Nephron progenitor cell (in vitro differentiated cells): ENCODE measurements around the gene EN2.

Experiments used
- DNase-seq: peaks from one replicate; pipeline ENCODE4 v3.0.0; 2021
- H3K27ac Mint-ChIP-seq: 2 replicates; pipeline ENCODE4 v1.8.0; 2021; ENCODE audit warnings: mild to moderate bottlenecking, moderate library complexity, mixed read lengths
- H3K27me3 Mint-ChIP-seq: 2 replicates; pipeline ENCODE4 v1.8.0; 2021; ENCODE audit warnings: mild to moderate bottlenecking, low read depth, mixed read lengths; ENCODE audit not compliant: poor library complexity
- H3K36me3 Mint-ChIP-seq: 2 replicates; pipeline ENCODE4 v1.8.0; 2021; ENCODE audit warnings: low read depth, mixed read lengths
- H3K4me1 Mint-ChIP-seq: 2 replicates; pipeline ENCODE4 v1.8.0; 2021; ENCODE audit warnings: mixed read lengths
- H3K4me3 Mint-ChIP-seq: 2 replicates; pipeline ENCODE4 v1.8.0; 2021; ENCODE audit warnings: mild to moderate bottlenecking, moderate library complexity, mixed read lengths
- H3K9me3 Mint-ChIP-seq: 2 replicates; pipeline ENCODE4 v1.8.0; 2021; ENCODE audit warnings: mild to moderate bottlenecking, moderate library complexity, mixed read lengths
- CTCF ChIP-seq: fragments of 200-600 bp; sonication (generic); IDR thresholded peaks from 2 replicates; pipeline ENCODE4 v1.5.0; 2021; ENCODE audit warnings: antibody characterized with exemption

EN2 gene

GRCh38 chr7:155447603-155448002 lies 10.3 kb upstream of the EN2 start:
- H3K4me1 Mint-ChIP-seq: peaks cover 16% of the 10 kb centered on the region
- H3K4me3 Mint-ChIP-seq: no peak overlapping the region
- peaks cover 100% of the 10 kb centered on the region for H3K27me3 Mint-ChIP-seq
- H3K36me3 Mint-ChIP-seq: no peaks in the 10 kb centered on the region
- no peak for DNase-seq
- no peaks in the 10 kb centered on the region for H3K9me3 Mint-ChIP-seq
- TF ChIP-seq CTCF: no peak
- no peak overlapping the region for H3K27ac Mint-ChIP-seq

DNA sequence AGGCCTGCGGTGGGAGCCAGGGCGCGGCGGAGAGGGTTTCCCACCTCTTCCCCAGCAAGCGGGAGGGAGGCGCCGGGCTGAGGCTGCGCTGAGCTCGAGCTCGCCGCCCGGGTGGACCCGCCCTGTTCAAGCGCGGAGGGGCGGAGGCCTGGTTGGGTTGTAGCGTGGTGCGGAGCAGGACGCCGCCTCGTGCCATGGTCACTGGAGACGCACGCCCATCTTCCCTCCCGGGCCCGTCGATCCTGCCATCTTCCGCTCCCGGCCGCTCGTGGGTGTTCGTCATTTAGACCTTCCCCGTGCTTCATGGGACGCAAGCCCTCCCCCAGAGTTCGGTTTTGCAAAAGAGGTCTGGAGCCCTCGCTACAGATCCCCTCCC lies 9.3 kb upstream of the EN2 start:
- no peak overlapping the region for H3K27ac Mint-ChIP-seq
- H3K27me3 Mint-ChIP-seq: peaks cover 100% of the 10 kb centered on the region
- no peaks in the 10 kb centered on the region for H3K9me3 Mint-ChIP-seq
- no peak for TF ChIP-seq CTCF
- peaks cover 16% of the 10 kb centered on the region for H3K4me1 Mint-ChIP-seq
- DNase-seq: peak; percentile 54
- H3K36me3 Mint-ChIP-seq: no peaks in the 10 kb centered on the region
- peak overlapping the region; percentile 23 for H3K4me3 Mint-ChIP-seq

DNA sequence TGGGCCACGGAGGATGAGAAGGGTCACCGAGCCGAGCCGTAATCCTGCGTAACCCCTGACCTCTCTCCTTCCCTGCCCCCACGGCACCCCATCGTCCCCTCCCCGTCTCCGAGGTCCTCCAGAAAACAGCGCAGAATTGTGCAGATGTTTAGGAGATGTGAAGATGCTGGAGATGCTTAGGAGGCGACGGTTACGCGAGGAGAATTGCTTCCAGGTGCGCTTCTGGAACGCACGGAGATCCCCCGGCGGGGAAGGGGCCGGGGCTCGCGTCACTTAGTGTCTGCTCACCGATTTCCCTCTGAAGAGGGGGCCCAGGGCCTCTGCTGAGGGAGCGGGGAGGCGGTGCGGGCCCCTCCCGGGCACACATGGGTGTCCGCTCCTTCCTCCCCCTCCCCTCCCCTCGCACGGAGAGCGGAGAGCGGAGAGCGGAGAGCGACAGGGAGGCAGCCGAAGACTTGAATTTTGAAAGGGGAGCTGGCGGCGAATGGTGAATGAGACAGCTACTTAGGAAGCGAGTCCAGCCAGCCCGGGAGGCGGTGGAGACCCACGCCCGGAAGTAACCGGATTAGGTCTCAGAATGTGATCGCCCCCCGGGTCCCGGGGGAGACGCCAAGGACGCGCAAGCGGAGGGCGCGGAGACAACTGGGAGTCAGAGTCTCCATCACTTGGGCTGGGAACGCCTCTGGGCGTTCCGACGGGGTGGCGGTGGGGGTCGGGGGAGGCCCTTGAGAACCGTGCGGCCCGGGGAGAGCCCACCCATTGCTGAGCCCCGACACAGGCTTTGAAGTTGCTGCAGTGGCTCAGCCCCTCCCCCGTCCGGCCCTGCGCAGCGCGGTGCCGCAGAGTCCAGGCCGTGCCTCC lies 8.7 kb upstream of the EN2 start:
- no peak overlapping the region for H3K27ac Mint-ChIP-seq
- peak overlapping the region; percentile 45 for H3K4me3 Mint-ChIP-seq
- TF ChIP-seq CTCF: no peak
- H3K36me3 Mint-ChIP-seq: no peaks in the 10 kb centered on the region
- peaks cover 100% of the 10 kb centered on the region for H3K27me3 Mint-ChIP-seq
- H3K4me1 Mint-ChIP-seq: peaks cover 16% of the 10 kb centered on the region
- no peaks in the 10 kb centered on the region for H3K9me3 Mint-ChIP-seq
- DNase-seq: peak; percentile 55

- H3K27me3 Mint-ChIP-seq: peaks cover 100% of the 10 kb centered on the region
- DNase-seq: no peak
- no peaks in the 10 kb centered on the region for H3K36me3 Mint-ChIP-seq
- H3K27ac Mint-ChIP-seq: no peak overlapping the region
- no peaks in the 10 kb centered on the region for H3K9me3 Mint-ChIP-seq
- peaks cover 20% of the 10 kb centered on the region for H3K4me1 Mint-ChIP-seq
- H3K4me3 Mint-ChIP-seq: no peak overlapping the region
- TF ChIP-seq CTCF: no peak
Measured at GRCh38 chr7:155449869-155450557, 7.9 kb upstream of the EN2 start.

DNA sequence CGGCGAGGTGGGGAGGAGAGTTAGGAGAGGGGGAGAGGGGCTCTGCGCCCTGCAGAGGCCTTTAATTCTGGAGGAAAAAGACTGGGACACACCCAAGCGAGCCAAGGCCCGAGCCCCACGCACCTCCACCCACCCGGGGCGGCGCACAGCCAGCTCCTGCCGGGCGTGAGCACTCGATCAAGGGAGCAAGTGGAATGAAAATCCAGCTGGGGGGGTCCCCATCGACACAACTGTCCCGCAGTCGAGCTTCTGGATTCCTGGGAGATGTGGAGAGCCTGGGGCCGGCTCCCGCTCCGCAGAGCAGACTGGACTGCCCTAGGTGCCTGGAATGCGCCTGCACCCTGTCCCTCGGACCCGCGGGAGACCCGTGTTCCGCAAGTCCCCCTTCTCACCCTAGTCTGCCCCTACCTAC lies 7.4 kb upstream of the EN2 start:
- Mint-ChIP-seq H3K9me3 (no peaks in the 10 kb centered on the region), H3K27me3 (peaks cover 100% of the 10 kb centered on the region), H3K27ac (no peak overlapping the region), H3K36me3 (no peaks in the 10 kb centered on the region), H3K4me3 (no peak overlapping the region), H3K4me1 (peaks cover 20% of the 10 kb centered on the region)
- TF ChIP-seq CTCF: no peak
- no peak for DNase-seq
